G401 (cell line): ENCODE measurements around the gene GNAQ. TPM values are rescaled to one million over a fixed set of nuclear protein-coding genes. Genes with fewer than 3 reads are reported as not detected.

Experiments
- DNase-seq: peaks from one replicate; pipeline ENCODE4 v3.0.0-alpha.2; 2015; ENCODE audit warnings: low spot score
- in situ Hi-C: cut with HindIII; loops from 2 replicates; pipeline ENCODE4 v1.10.0; 2016; ENCODE audit warnings: low sequenced_read_pairs, mixed read lengths
- total RNA-seq: library from RNA; depleted of rRNA; stranded (reverse); fragments of >200 nt; shearing (Covaris generic); gene quantifications from 2 replicates; pipeline ENCODE4 v1.2.3, GENCODE V29; 2014

The GNAQ gene
- total RNA-seq, 1 experiment from 2014 or later: 24.5 TPM

GRCh38 chr9:77953590-77953989, 78.0 kb downstream of the GNAQ start:
- in situ Hi-C loops: no loop called here
- DNase-seq: no peak

- no peak for DNase-seq
- in situ Hi-C loops: no loop called here
Observed at GRCh38 chr9:77952635-77953328, 78.8 kb downstream of the GNAQ start.

- DNase-seq: no peak
- in situ Hi-C loops: no loop called here
Observed at GRCh38 chr9:77951369-77951768, 80.2 kb downstream of the GNAQ start.

- DNase-seq: no peak
- in situ Hi-C loops: no loop called here
Observed at GRCh38 chr9:77949751-77950436, 81.7 kb downstream of the GNAQ start.

GRCh38 chr9:77947651-77948050, 84.0 kb downstream of the GNAQ start:
- in situ Hi-C loops: no loop called here
- no peak for DNase-seq

- in situ Hi-C loops: no loop called here
- no peak for DNase-seq
Observed at GRCh38 chr9:77946969-77947620, 84.5 kb downstream of the GNAQ start.

GRCh38 chr9:77946296-77946695, 85.3 kb downstream of the GNAQ start:
- in situ Hi-C loops: no loop called here
- DNase-seq: no peak

GRCh38 chr9:77945798-77946197, 85.8 kb downstream of the GNAQ start:
- no peak for DNase-seq
- in situ Hi-C loops: no loop called here

GRCh38 chr9:77944556-77945243, 86.9 kb downstream of the GNAQ start:
- no peak for DNase-seq
- in situ Hi-C loops: no loop called here

- in situ Hi-C loops: no loop called here
- DNase-seq: no peak
Observed at GRCh38 chr9:77943057-77943456, 88.6 kb downstream of the GNAQ start.

GRCh38 chr9:77939149-77939668, 92.4 kb downstream of the GNAQ start:
- in situ Hi-C loops: no loop called here
- no peak for DNase-seq

- in situ Hi-C loops: no loop called here
- no peak for DNase-seq
Observed at GRCh38 chr9:77938163-77938562, 93.4 kb downstream of the GNAQ start.

GRCh38 chr9:77935974-77936373, 95.6 kb downstream of the GNAQ start:
- DNase-seq: no peak
- in situ Hi-C loops: no loop called here

- in situ Hi-C loops: no loop called here
Observed at GRCh38 chr9:77935211-77935610, 96.4 kb downstream of the GNAQ start.

GRCh38 chr9:77933976-77934375, 97.6 kb downstream of the GNAQ start:
- in situ Hi-C loops: no loop called here
- DNase-seq: no peak

More at GRCh38 chr9:77935211-77935610, 96.4 kb downstream of the GNAQ start:
- DNase-seq: no peak

- in situ Hi-C loops: no loop called here
- no peak for DNase-seq
Observed at GRCh38 chr9:77933019-77933418, 98.6 kb downstream of the GNAQ start.

- DNase-seq: no peak
- in situ Hi-C loops: no loop called here
Observed at GRCh38 chr9:77929942-77930341, 101.7 kb downstream of the GNAQ start.

GRCh38 chr9:77927265-77927664, 104.3 kb downstream of the GNAQ start:
- in situ Hi-C loops: no loop called here
- DNase-seq: no peak

GRCh38 chr9:77926371-77926878, 105.2 kb downstream of the GNAQ start:
- in situ Hi-C loops: no loop called here
- DNase-seq: no peak
